ENCODE results near the gene LY86. TPM values are rescaled to one million over a fixed set of nuclear protein-coding genes. Genes with fewer than 3 reads are reported as not detected.
A peak's percentile ranks its signal among the peaks of the same experiment; 100 is the strongest.

LY86 gene
- polyA plus RNA-seq, 1 of the 3 experiments (the other 2 are of a cell fraction), result not detected

- 33% methylated on average over 26 of the region's 26 CpGs for WGBS (ENCODE audit: low lambda C conversion rate)
- no peaks in the 10 kb centered on the region for H3K36me3 ChIP-seq (replicated peaks in 1 of 2; ENCODE audit: control insufficient read depth in 1 of 2, insufficient read depth in 2 of 2, low read length in 1 of 2)
- CTCF ChIA-PET, result interaction anchor here (0.6 to 2.2 kb wide), 3 partner anchors 10 to 22 kb away, joined by 3 to 8 read pairs (median 6); no protein-coding TSS in a partner anchor
- H3K27ac ChIP-seq (ENCODE audit: low read depth in 2 of 2, low read length in 1 of 2), result no peak overlapping the region; a peak in 1 of 4 replicates
- no peak overlapping the region for H3K9ac ChIP-seq
- H3K79me2 ChIP-seq (ENCODE audit: insufficient read depth), result no peaks in the 10 kb centered on the region
- peak; percentile 89 for DNase-seq
- H3K9me2 ChIP-seq, result no peaks in the 10 kb centered on the region
- peak overlapping the region in 1 of 2 experiments; percentile 24; a peak in 2 of 4 replicates for H3K4me3 ChIP-seq (ENCODE audit: low read depth in 2 of 2, low read length in 1 of 2)
- TF ChIP-seq GABPA (IDR thresholded peaks at IDR 0.05; ENCODE audit: low read depth), result no peak
- no peak for TF ChIP-seq JUND (IDR thresholded peaks at IDR 0.05)
- TF ChIP-seq YY1 (IDR thresholded peaks at IDR 0.05; ENCODE audit: low read depth), result no peak
- TF ChIP-seq RCOR1 (IDR thresholded peaks at IDR 0.05; ENCODE audit: low read length), result no peak
- no peaks in the 10 kb centered on the region; a peak in 2 of 4 replicates for H3K4me1 ChIP-seq (ENCODE audit: control insufficient read depth in 1 of 2, insufficient read depth in 2 of 2, low read depth in 1 of 2, low read length in 1 of 2)
- H4K20me1 ChIP-seq (ENCODE audit: insufficient read depth), result no peaks in the 10 kb centered on the region
- H3K27me3 ChIP-seq (ENCODE audit: insufficient read depth), result no peaks in the 10 kb centered on the region
- H2AFZ ChIP-seq (ENCODE audit: low read depth), result peak overlapping the region; percentile 65; the same call in 1 of the 2 replicates
- H3K4me2 ChIP-seq, result no peak overlapping the region
- POLR2A ChIA-PET, result interaction anchor here (0.6 to 1.1 kb wide), 2 partner anchors 32 to 391 kb away, joined by 3 read pairs; no protein-coding TSS in a partner anchor
- H3K9me3 ChIP-seq, result no peaks in the 10 kb centered on the region
- no peaks in the 10 kb centered on the region for H3F3A ChIP-seq (replicated peaks; ENCODE audit: insufficient read depth)
Measured at GRCh38 chr6:6686748-6687601, 98.5 kb downstream of the LY86 start.

DNA sequence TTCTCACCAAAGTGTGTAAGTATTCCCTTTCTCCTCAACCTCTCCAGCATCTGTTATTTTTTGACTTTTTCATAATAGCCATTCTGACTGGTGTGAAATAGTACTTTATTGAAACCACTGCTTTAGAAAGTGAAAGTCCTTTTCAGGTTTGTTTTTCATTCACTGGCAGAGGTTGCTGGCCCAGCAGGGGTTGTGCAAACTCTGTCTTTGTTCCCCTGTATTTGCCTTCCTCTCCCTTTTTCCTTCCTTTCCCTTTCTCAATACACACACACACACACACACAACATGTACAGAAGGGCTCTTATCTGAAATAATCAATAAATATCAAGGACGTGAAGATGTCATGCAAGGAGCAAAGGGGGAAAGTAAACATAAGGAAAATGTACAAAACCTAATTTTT lies 99.8 kb downstream of the LY86 start:
- H3K27ac ChIP-seq (ENCODE audit: low read depth in 2 of 2, low read length in 1 of 2), result no peak overlapping the region
- 21% methylated on average over 1 of the region's 1 CpG for WGBS (ENCODE audit: low lambda C conversion rate)

More for the DNA sequence above, 99.8 kb downstream of the LY86 start:
- no peaks in the 10 kb centered on the region for H3K27me3 ChIP-seq (ENCODE audit: insufficient read depth)
- H3K4me1 ChIP-seq (ENCODE audit: control insufficient read depth in 1 of 2, insufficient read depth in 2 of 2, low read depth in 1 of 2, low read length in 1 of 2), result no peaks in the 10 kb centered on the region; a peak in 2 of 4 replicates
- no peaks in the 10 kb centered on the region for H3F3A ChIP-seq (replicated peaks; ENCODE audit: insufficient read depth)
- no peaks in the 10 kb centered on the region for H3K79me2 ChIP-seq (ENCODE audit: insufficient read depth)
- no peaks in the 10 kb centered on the region for H4K20me1 ChIP-seq (ENCODE audit: insufficient read depth)
- H3K36me3 ChIP-seq (replicated peaks in 1 of 2; ENCODE audit: control insufficient read depth in 1 of 2, insufficient read depth in 2 of 2, low read length in 1 of 2), result no peaks in the 10 kb centered on the region
- ChIA-PET CTCF (interaction anchor here (2.8 kb wide), 1 partner anchor 12 kb away, joined by 8 read pairs; no protein-coding TSS in a partner anchor), POLR2A (no interaction called here)
- no peaks in the 10 kb centered on the region for H3K9me2 ChIP-seq
- H3K4me2 ChIP-seq, result no peak overlapping the region
- DNase-seq, result no peak
- no peaks in the 10 kb centered on the region for H3K9me3 ChIP-seq
- H2AFZ ChIP-seq (ENCODE audit: low read depth), result no peak overlapping the region
- no peak overlapping the region for H3K4me3 ChIP-seq (ENCODE audit: low read depth in 2 of 2, low read length in 1 of 2)
- H3K9ac ChIP-seq, result no peak overlapping the region
- TF ChIP-seq PBX3 (IDR thresholded peaks at IDR 0.05) (no peak), FOXJ3 (CRISPR knock-in tag; IDR thresholded peaks at IDR 0.05) (no peak), RXRA (IDR thresholded peaks at IDR 0.05; ENCODE audit: borderline replicate concordance, low read depth) (no peak), POLR2AphosphoS5 (IDR thresholded peaks at IDR 0.05; ENCODE audit: low read depth, low read length) (no peak), USF2 (IDR thresholded peaks at IDR 0.05; ENCODE audit: borderline replicate concordance, low read depth, low read length) (no peak), REST (IDR thresholded peaks at IDR 0.05; ENCODE audit: low read depth, low read length) (no peak), JUND (IDR thresholded peaks at IDR 0.05) (no peak), NRF1 (IDR thresholded peaks at IDR 0.05; ENCODE audit: low read depth, low read length) (no peak), ELF1 (IDR thresholded peaks at IDR 0.05) (no peak), EZH2phosphoT487 (IDR thresholded peaks at IDR 0.05; ENCODE audit: borderline replicate concordance, low read depth) (no peak), TAF1 (IDR thresholded peaks at IDR 0.05; ENCODE audit: borderline replicate concordance, low read depth, low read length) (no peak), GATA2 (CRISPR knock-in tag; IDR thresholded peaks at IDR 0.05) (no peak), FOXM1 (IDR thresholded peaks at IDR 0.05; ENCODE audit: low read depth) (no peak)
- TF ChIP-seq, protein P1, sequence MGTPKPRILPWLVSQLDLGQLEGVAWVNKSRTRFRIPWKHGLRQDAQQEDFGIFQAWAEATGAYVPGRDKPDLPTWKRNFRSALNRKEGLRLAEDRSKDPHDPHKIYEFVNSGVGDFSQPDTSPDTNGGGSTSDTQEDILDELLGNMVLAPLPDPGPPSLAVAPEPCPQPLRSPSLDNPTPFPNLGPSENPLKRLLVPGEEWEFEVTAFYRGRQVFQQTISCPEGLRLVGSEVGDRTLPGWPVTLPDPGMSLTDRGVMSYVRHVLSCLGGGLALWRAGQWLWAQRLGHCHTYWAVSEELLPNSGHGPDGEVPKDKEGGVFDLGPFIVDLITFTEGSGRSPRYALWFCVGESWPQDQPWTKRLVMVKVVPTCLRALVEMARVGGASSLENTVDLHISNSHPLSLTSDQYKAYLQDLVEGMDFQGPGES (IDR thresholded peaks at IDR 0.05; ENCODE audit: low read depth, low read length), result no peak
